Aorta (tissue), 5 donors: ENCODE results near the gene PHF21B. TPM values are rescaled to one million over a fixed set of nuclear protein-coding genes. Genes with fewer than 3 reads are reported as not detected.

ENCODE experiments used
- ATAC-seq: fragments of 200-7000 bp; cut with Tn5 transposase; one replicate; pipeline ENCODE4 v1.9.1; 2022; ENCODE audit warnings: moderate library complexity; ENCODE audit not compliant: low FRiP score
- DNase-seq, 2 donors: peaks; one replicate each; pipeline ENCODE4 v3.0.0-alpha.2; 2020
- H3K27ac ChIP-seq, 2 donors: one replicate each; pipeline ENCODE4 v1.5.1; 2013; ENCODE audit warnings: low read length in 2 of 2, mild to moderate bottlenecking in 2 of 2, moderate library complexity in 2 of 2, control low read depth in 1 of 2, inconsistent platforms in 1 of 2, low read depth in 1 of 2
- H3K27me3 ChIP-seq, 2 donors: one replicate each; pipeline ENCODE4 v1.6.1; 2013; ENCODE audit warnings: control low read depth in 1 of 2, low read length in 1 of 2, mild to moderate bottlenecking in 1 of 2, moderate library complexity in 1 of 2; ENCODE audit not compliant: insufficient read depth in 2 of 2, control insufficient read depth in 1 of 2
- H3K36me3 ChIP-seq, 2 donors: one replicate each; pipeline ENCODE4 v1.6.1; 2013; ENCODE audit warnings: control low read depth in 1 of 2, low read length in 1 of 2, mild to moderate bottlenecking in 1 of 2; ENCODE audit not compliant: insufficient read depth in 2 of 2, control insufficient read depth in 1 of 2
- H3K4me1 ChIP-seq, 2 donors: one replicate each; pipeline ENCODE4 v1.6.1; 2013; ENCODE audit warnings: low read length in 2 of 2, control low read depth in 1 of 2, mild to moderate bottlenecking in 1 of 2, moderate library complexity in 1 of 2; ENCODE audit not compliant: insufficient read depth in 2 of 2, control insufficient read depth in 1 of 2
- H3K4me3 ChIP-seq, 2 donors: one replicate each; pipeline ENCODE4 v1.5.1; 2013; ENCODE audit warnings: low read length in 2 of 2, control low read depth in 1 of 2, mild to moderate bottlenecking in 1 of 2
- H3K9me3 ChIP-seq: one replicate; pipeline ENCODE4 v1.6.1; 2013; ENCODE audit warnings: mild to moderate bottlenecking, low read length; ENCODE audit not compliant: control insufficient read depth
- WGBS, 2 donors: extraction: QIAGEN DNeasy Blood & Tissue Kit; methylation state at CpG; one replicate each; pipeline ENCODE4 v1.1.7; 2013; 5-methylcytosine and 5-hydroxymethylcytosine counted together
- intact Hi-C, 2 donors: fragments of 100-400 bp; cut with DNase I; formaldehyde crosslinking; loops; one replicate each; pipeline versions ENCODE4 v1.14.2 to v1.15.0; 2022
- polyA plus RNA-seq, 2 donors: library from polyadenylated mRNA; stranded (reverse); fragments of 200-250 nt; gene quantifications; one replicate each; pipeline ENCODE4 v1.2.3, GENCODE V29; 2013
- total RNA-seq, 2 donors: library from RNA; stranded (reverse); fragmentation: NEBNext Ultra II Directional; extraction: Animal tissue kit (Norgen Biotek cat#: 25700); gene quantifications; one replicate each; pipeline ENCODE4 v1.2.1, GENCODE V29; 2021
- donor health status: healthy with polysubstance abuse.
- donor health status: Bipolar disorder and iron deficiency.
- donor health status: DM: no; HTN: no; CAD: no.
- donor health status: DM: no; HTN: no; CAD: no.
- donor health status: DM: yes; HTN: yes; CAD: no.

The PHF21B gene
- total and polyA plus RNA-seq, 4 donors = 0.75 to 1.8 TPM; not detected in 2

DNA sequence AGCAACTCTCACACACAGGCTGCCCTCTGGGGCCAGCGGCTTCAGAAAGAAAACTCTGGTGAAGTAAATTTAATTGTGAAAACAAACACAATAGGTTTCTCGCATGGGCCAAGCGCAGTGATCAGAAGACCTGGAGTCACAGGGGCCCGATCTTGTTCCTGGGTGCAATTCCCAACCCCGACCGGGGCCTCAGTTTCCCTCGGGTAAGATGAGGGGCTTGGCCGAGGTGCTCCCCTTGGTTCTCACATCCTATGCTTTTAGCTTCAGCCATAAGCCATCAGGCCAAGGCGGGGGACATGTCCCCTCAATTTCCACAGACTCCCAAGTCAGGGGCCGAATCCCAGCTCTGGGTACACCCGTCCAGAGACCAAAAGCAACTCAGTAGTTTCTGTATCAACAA, 11.5 kb downstream of the PHF21B start:
- WGBS, 2 donors = 88 to 90% methylated on average over 11 of the region's 11 CpGs
- Histone ChIP-seq H3K36me3 (no peaks in the 10 kb centered on the region), H3K27me3 (no peaks in the 10 kb centered on the region), H3K9me3 (no peaks in the 10 kb centered on the region), H3K27ac (no peak overlapping the region), H3K4me3 (no peak overlapping the region), H3K4me1 (no peaks in the 10 kb centered on the region)
- ATAC-seq (no peak), DNase-seq (no peak)
- intact Hi-C loops = no loop called here

DNA sequence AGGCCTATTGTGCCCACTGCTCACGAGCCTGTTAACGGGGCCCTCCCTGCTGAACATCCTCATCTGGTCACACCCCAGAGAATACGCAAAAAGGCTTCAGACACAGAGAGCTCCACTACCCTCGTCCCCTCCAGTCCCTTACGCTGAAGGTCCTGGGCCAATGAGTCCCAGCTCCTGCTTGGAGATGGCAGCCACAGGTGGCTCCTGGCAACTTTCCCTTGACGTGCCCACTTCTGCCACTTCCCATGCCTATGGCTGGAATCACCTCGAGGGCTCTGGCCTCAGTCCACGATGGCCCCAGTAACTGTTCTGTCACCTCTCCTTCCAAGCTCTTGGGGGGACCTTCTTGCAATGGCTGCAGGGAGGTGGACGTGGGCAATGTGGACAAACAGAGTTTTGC, 12.7 kb downstream of the PHF21B start:
- H3K4me3 ChIP-seq = no peak overlapping the region
- no peaks in the 10 kb centered on the region for H3K4me1 ChIP-seq
- no peaks in the 10 kb centered on the region for H3K9me3 ChIP-seq
- H3K36me3 ChIP-seq = no peaks in the 10 kb centered on the region
- intact Hi-C loops = no loop called here
- ATAC-seq (no peak), DNase-seq (no peak)
- 79 to 82% methylated on average over 9 of the region's 9 CpGs for WGBS, 2 donors
- no peaks in the 10 kb centered on the region for H3K27me3 ChIP-seq
- H3K27ac ChIP-seq = no peak overlapping the region

DNA sequence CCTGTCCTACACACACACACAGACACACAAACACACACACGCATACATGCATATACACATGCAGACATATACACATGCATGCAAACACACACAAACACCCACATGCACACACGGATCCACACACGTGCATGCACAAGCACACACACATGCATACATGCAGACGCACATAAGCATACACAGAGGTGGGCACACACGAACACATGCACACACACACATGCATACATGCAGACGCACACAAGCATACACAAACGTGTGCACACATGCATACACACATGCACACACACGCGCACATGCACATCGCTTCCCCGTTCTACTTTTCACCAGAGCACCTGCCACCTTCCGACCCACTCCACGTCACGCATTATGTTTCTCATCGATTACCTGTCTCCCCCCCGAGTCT, 13.2 kb downstream of the PHF21B start:
- no peak overlapping the region for H3K27ac ChIP-seq
- no peaks in the 10 kb centered on the region for H3K9me3 ChIP-seq
- no peaks in the 10 kb centered on the region for H3K36me3 ChIP-seq
- H3K27me3 ChIP-seq = no peaks in the 10 kb centered on the region
- no peaks in the 10 kb centered on the region for H3K4me1 ChIP-seq
- H3K4me3 ChIP-seq = no peak overlapping the region
- intact Hi-C loops = no loop called here
- ATAC-seq (no peak), DNase-seq (no peak)
- WGBS, 2 donors = 92% methylated on average over 16 of the region's 16 CpGs

DNA sequence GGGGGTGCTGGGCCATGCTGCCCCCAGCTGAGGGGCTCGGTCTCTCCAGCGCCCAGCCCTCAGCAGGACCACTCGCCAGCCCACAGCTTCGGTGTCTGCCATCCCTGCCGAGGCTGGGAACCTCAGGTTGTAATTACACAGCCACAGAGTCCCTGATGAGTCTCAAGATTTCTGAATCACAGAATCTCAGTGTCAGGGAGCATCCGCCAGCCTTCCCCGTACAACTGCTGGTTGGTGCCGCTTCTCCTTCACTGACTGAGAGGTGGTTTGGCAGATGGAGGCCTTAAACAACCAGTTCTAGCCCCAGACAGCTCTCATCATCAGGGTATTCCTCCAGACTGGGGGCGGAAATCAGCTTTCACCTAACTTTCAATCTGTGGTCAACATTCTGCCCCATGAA, 13.7 kb downstream of the PHF21B start:
- 83 to 85% methylated on average over 9 of the region's 9 CpGs for WGBS, 2 donors
- no peak overlapping the region for H3K4me3 ChIP-seq
- no peaks in the 10 kb centered on the region for H3K9me3 ChIP-seq
- no peaks in the 10 kb centered on the region for H3K27me3 ChIP-seq
- intact Hi-C loops = no loop called here
- DNase-seq (no peak), ATAC-seq (no peak)
- H3K4me1 ChIP-seq = no peaks in the 10 kb centered on the region
- H3K36me3 ChIP-seq = no peaks in the 10 kb centered on the region
- H3K27ac ChIP-seq = no peak overlapping the region

DNA sequence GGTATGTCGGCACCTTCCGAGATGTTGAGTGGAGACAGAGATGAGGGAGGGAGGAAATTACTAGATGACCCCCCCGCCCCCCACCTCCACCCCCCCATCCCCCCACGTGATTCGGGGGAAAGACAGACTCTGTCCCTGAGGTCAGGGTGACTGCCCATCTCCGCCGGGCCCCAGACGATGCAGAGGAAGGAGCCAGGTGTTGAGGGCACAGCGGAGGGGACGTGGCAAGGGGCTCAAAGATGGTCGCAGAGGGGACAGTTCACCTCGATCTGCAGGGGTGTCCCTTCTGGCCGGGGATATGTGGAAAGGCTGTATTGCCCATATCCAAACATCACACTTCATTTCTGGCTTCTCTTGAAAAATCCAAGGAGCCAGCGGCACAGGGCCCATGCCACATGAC, 14.1 kb downstream of the PHF21B start:
- H3K36me3 ChIP-seq = no peaks in the 10 kb centered on the region
- intact Hi-C loops = no loop called here
- ATAC-seq = no peak
- H3K4me1 ChIP-seq = no peaks in the 10 kb centered on the region
- no peak overlapping the region for H3K4me3 ChIP-seq
- 80 to 81% methylated on average over 14 of the region's 14 CpGs for WGBS, 2 donors
- no peaks in the 10 kb centered on the region for H3K9me3 ChIP-seq
- no peak for DNase-seq
- no peak overlapping the region for H3K27ac ChIP-seq
- no peaks in the 10 kb centered on the region for H3K27me3 ChIP-seq

DNA sequence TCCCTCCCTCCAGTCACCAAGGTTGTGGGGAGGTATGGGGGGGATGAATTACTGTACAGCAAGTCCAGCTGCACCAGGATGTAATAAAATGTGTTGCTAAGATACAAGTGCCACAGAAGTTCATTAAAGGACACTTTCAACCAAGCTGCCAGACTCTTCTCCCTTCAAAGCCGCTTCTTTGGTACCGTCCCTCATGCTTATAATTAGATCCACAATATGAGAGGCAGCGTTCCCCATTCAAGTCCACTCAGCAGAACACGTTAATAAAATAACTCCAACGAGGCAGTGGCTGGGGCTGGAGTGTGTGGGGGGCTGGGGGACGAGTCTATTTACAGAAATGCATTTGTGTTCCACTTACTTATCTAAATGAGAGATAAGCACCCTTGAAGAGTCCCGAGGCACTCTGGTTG, 14.7 kb downstream of the PHF21B start:
- H3K27ac ChIP-seq = no peak overlapping the region
- H3K9me3 ChIP-seq = no peaks in the 10 kb centered on the region
- H3K27me3 ChIP-seq = no peaks in the 10 kb centered on the region
- 46 to 54% methylated on average over 7 of the region's 7 CpGs for WGBS, 2 donors
- no peaks in the 10 kb centered on the region for H3K4me1 ChIP-seq
- intact Hi-C loops = no loop called here
- H3K4me3 ChIP-seq = no peak overlapping the region
- ATAC-seq (no peak), DNase-seq (no peak)
- H3K36me3 ChIP-seq = no peaks in the 10 kb centered on the region

DNA sequence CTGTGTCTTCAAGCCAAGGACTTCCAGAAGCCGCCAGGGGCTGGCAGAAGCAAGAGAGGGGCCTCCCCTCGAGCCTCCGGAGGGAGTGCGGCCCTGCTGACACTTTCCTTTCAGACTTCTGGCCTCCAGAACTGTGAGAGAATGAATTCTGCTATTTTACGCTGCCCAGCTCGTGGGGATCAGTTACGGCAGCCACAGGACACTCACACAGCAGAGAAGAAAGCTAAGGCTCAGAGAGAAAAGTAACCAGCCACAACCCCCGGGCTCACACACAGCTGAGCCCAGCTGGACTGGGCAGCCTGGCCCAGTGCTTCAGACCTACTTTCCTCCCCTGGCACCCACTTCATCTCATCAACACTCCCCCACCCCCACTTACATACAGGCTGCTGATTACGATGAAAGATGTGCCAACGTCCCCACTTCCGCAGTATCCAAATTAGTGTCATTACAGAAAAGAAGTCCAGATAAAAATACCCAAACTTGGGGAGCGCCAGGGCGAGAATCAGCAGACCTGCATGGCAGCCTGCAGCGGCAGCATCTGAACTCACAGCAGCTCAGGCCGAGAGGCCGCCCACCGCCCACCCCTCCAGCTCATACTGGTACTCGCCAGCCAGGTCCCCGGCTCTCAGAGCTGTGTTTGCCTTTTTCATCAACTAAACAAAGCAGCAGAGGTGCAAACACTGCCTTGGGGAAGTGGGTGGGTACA, 15.3 kb downstream of the PHF21B start:
- intact Hi-C loops = no loop called here
- H3K27ac ChIP-seq = no peak overlapping the region
- peaks cover 2% of the 10 kb centered on the region for H3K9me3 ChIP-seq
- ATAC-seq (no peak), DNase-seq (no peak)
- H3K4me3 ChIP-seq = no peak overlapping the region
- H3K4me1 ChIP-seq = no peaks in the 10 kb centered on the region
- WGBS, 2 donors = 80% methylated on average over 19 of the region's 19 CpGs
- H3K36me3 ChIP-seq = no peaks in the 10 kb centered on the region
- H3K27me3 ChIP-seq = no peaks in the 10 kb centered on the region

DNA sequence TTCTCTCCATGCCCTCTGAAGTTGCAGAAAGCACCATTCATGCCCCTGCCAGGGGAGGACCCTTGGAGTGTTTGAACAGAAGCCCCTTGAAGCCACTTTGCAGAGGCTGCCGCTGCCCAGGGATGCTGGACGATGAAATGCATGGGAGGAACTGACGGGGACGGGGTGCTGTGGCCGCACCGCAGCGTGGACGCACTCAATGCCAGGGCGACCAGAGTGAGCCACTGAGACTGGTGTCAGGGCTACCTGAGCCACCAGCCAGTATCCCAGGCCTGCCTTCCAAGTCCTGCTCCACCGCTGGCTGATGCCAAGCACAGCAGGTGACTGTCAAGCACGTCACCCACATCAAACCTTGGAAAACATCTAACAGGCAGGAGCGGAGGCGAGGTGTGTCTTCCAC, 17.6 kb downstream of the PHF21B start:
- Histone ChIP-seq H3K4me3 (no peak overlapping the region), H3K27ac (no peak overlapping the region), H3K27me3 (no peaks in the 10 kb centered on the region), H3K4me1 (no peaks in the 10 kb centered on the region), H3K36me3 (no peaks in the 10 kb centered on the region), H3K9me3 (peaks cover 2% of the 10 kb centered on the region)
- ATAC-seq = no peak
- intact Hi-C loops = no loop called here
- DNase-seq = no peak
- 86 to 90% methylated on average over 13 of the region's 13 CpGs for WGBS, 2 donors

DNA sequence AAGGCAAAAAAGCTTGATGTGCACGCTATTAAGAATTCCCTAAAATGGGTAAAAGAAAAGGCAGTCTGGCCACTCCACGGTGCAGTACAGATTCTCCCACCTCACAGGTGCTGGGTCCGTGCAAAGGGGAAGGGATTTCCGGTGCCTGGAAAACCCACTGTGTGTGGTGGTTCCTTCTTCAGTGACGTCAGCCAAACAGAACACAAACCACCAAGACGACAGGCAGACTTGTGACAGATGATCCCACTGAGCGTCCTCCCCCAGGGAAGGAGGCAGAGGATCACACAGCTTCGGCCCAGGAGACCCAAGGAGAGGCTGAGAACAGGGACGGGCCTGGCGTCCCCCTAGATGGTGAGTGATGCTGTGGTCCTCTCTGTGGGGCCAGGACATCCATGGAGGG, 18.6 kb downstream of the PHF21B start:
- intact Hi-C loops = loop anchor here in 1 of 2 donors (2.0 kb wide), 1 partner anchor 56 kb away; no protein-coding TSS in a partner anchor
- no peak for ATAC-seq
- Histone ChIP-seq H3K27ac (no peak overlapping the region), H3K4me3 (no peak overlapping the region), H3K9me3 (peaks cover 2% of the 10 kb centered on the region), H3K27me3 (no peaks in the 10 kb centered on the region), H3K36me3 (no peaks in the 10 kb centered on the region), H3K4me1 (no peaks in the 10 kb centered on the region)
- 79 to 84% methylated on average over 10 of the region's 10 CpGs for WGBS, 2 donors
- DNase-seq = no peak
